ENCODE data around the gene HCAR1. TPM values are rescaled to one million over a fixed set of nuclear protein-coding genes. Genes with fewer than 3 reads are reported as not detected.
"Not testable (repeated sequence)": the region's sequence is repeated elsewhere in the genome, so short reads cannot be mapped to it uniquely, and the experiment has no call there.

Gene HCAR1
- total and polyA plus RNA-seq, 4 donors = 0.01 to 0.19 TPM; not detected in 2

DNA sequence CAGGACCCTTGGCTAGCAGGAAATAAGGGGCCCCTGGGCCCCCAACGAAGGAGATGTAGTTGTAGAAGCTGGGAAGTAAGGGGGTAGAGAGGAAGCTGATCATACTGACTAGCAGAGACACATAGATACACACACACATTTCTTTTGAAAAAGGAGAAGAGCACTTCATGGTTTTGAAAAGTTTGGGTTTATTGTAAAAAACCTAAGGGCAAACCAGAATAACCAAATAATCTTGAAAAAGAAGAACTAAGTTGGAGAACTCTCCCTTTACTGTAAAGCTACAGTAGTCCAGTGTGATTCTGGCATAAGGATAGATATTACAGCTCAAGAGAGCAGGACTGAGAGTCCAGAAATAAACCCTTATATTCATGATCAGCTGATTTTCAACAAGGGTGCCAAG is 8.3 kb downstream of the HCAR1 start:
- no peak overlapping the region for H3K27ac ChIP-seq (ENCODE audit: low read depth in 1 of 2, low read length in 2 of 2)
- TF ChIP-seq RXRA (IDR thresholded peaks at IDR 0.05) (no peak), GABPA (IDR thresholded peaks at IDR 0.05 in 1 of 2, conservative IDR thresholded peaks at IDR 0.05 in 1 of 2) (no peak), JUND (IDR thresholded peaks at IDR 0.05) (no peak), SP1 (IDR thresholded peaks at IDR 0.05) (no peak), FOXA2 (IDR thresholded peaks at IDR 0.05) (no peak), NR2F2 (IDR thresholded peaks at IDR 0.05) (no peak), HNF4A (conservative IDR thresholded peaks at IDR 0.05) (no peak), FOXA1 (IDR thresholded peaks at IDR 0.05) (no peak), HNF4G (IDR thresholded peaks at IDR 0.05) (no peak), TAF1 (conservative IDR thresholded peaks at IDR 0.05) (no peak), EGR1 (IDR thresholded peaks at IDR 0.05; ENCODE audit: low read depth in 2 of 2) (no peak)
- TF ChIP-seq, protein P1, sequence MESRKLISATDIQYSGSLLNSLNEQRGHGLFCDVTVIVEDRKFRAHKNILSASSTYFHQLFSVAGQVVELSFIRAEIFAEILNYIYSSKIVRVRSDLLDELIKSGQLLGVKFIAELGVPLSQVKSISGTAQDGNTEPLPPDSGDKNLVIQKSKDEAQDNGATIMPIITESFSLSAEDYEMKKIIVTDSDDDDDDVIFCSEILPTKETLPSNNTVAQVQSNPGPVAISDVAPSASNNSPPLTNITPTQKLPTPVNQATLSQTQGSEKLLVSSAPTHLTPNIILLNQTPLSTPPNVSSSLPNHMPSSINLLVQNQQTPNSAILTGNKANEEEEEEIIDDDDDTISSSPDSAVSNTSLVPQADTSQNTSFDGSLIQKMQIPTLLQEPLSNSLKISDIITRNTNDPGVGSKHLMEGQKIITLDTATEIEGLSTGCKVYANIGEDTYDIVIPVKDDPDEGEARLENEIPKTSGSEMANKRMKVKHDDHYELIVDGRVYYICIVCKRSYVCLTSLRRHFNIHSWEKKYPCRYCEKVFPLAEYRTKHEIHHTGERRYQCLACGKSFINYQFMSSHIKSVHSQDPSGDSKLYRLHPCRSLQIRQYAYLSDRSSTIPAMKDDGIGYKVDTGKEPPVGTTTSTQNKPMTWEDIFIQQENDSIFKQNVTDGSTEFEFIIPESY (IDR thresholded peaks at IDR 0.05) = no peak
- TF ChIP-seq, protein P2, sequence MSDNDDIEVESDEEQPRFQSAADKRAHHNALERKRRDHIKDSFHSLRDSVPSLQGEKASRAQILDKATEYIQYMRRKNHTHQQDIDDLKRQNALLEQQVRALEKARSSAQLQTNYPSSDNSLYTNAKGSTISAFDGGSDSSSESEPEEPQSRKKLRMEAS (IDR thresholded peaks at IDR 0.05) = no peak
- TF ChIP-seq, protein P3, sequence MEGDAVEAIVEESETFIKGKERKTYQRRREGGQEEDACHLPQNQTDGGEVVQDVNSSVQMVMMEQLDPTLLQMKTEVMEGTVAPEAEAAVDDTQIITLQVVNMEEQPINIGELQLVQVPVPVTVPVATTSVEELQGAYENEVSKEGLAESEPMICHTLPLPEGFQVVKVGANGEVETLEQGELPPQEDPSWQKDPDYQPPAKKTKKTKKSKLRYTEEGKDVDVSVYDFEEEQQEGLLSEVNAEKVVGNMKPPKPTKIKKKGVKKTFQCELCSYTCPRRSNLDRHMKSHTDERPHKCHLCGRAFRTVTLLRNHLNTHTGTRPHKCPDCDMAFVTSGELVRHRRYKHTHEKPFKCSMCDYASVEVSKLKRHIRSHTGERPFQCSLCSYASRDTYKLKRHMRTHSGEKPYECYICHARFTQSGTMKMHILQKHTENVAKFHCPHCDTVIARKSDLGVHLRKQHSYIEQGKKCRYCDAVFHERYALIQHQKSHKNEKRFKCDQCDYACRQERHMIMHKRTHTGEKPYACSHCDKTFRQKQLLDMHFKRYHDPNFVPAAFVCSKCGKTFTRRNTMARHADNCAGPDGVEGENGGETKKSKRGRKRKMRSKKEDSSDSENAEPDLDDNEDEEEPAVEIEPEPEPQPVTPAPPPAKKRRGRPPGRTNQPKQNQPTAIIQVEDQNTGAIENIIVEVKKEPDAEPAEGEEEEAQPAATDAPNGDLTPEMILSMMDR (IDR thresholded peaks at IDR 0.05; ENCODE audit: low read depth, low read length, missing input control) = no peak
- WGBS = 65% methylated on average over 1 of the region's 1 CpG

DNA sequence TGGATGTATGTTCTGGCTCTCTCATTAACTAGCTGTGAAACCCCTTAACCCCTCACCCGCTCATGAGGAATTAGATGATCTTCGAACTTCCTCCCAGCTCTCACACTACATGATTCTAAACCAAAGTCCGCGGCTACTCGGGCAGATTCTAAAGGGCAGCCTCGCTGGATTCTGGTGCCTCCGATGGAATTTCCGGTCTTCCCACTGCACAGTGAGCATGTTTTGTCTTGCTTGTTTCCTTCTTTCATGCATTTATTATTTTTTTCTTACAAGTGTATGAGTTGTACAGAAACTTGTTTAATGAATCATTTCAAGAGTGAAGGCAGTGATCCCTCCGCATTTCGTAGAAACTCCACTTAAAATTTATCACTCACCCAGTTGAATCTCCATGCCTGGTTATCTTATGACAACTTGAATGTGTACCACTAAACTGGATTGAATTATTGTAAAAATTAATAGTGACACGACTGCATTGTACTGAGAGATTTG is 9.5 kb downstream of the HCAR1 start:
- TF ChIP-seq, protein P4, sequence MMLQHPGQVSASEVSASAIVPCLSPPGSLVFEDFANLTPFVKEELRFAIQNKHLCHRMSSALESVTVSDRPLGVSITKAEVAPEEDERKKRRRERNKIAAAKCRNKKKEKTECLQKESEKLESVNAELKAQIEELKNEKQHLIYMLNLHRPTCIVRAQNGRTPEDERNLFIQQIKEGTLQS (IDR thresholded peaks at IDR 0.05) = no peak
- TF ChIP-seq, protein P3 (IDR thresholded peaks at IDR 0.05; ENCODE audit: low read depth, low read length, missing input control) = no peak
- TF ChIP-seq, protein P2 (IDR thresholded peaks at IDR 0.05) = no peak
- TF ChIP-seq, protein P1 (IDR thresholded peaks at IDR 0.05) = no peak
- TF ChIP-seq TAF1 (conservative IDR thresholded peaks at IDR 0.05) (no peak), RAD21 (IDR thresholded peaks at IDR 0.05) (no peak), YY1 (IDR thresholded peaks at IDR 0.05) (no peak), HNF4A (conservative IDR thresholded peaks at IDR 0.05) (no peak), FOXA2 (IDR thresholded peaks at IDR 0.05) (no peak), SP1 (IDR thresholded peaks at IDR 0.05) (no peak), JUND (IDR thresholded peaks at IDR 0.05) (no peak), FOXA1 (IDR thresholded peaks at IDR 0.05) (no peak), HNF4G (IDR thresholded peaks at IDR 0.05) (no peak), GABPA (IDR thresholded peaks at IDR 0.05 in 1 of 2, conservative IDR thresholded peaks at IDR 0.05 in 1 of 2) (no peak), NR2F2 (IDR thresholded peaks at IDR 0.05) (no peak), EGR1 (IDR thresholded peaks at IDR 0.05; ENCODE audit: low read depth in 2 of 2) (no peak)
- no peak overlapping the region for H3K27ac ChIP-seq (ENCODE audit: low read depth in 1 of 2, low read length in 2 of 2)
- WGBS = 44% methylated on average over 11 of the region's 11 CpGs

More for the DNA sequence above, 8.3 kb downstream of the HCAR1 start:
- H3K36me3 ChIP-seq (ENCODE audit: control insufficient read depth in 4 of 4, insufficient read depth in 3 of 4, low read depth in 1 of 4, low read length in 3 of 4) = no peaks in the 10 kb centered on the region
- no peak overlapping the region for H3K4me3 ChIP-seq (ENCODE audit: low read depth in 1 of 3, low read length in 3 of 3)
- H3K9ac ChIP-seq (ENCODE audit: low read depth in 1 of 2, low read length in 2 of 2) = no peak overlapping the region
- no peak for DNase-seq (ENCODE audit: low spot score)
- H3K27me3 ChIP-seq (ENCODE audit: control insufficient read depth in 4 of 4, insufficient read depth in 4 of 4, low read length in 3 of 4) = no peaks in the 10 kb centered on the region
- H3K9me3 ChIP-seq (ENCODE audit: control insufficient read depth in 4 of 4, low read length in 3 of 4) = no peaks in the 10 kb centered on the region
- H3K4me1 ChIP-seq (ENCODE audit: control insufficient read depth in 4 of 4, insufficient read depth in 4 of 4, low read length in 3 of 4) = peaks cover 0 to 3% (median 0%) of the 10 kb centered on the region in 4 donors

DNA sequence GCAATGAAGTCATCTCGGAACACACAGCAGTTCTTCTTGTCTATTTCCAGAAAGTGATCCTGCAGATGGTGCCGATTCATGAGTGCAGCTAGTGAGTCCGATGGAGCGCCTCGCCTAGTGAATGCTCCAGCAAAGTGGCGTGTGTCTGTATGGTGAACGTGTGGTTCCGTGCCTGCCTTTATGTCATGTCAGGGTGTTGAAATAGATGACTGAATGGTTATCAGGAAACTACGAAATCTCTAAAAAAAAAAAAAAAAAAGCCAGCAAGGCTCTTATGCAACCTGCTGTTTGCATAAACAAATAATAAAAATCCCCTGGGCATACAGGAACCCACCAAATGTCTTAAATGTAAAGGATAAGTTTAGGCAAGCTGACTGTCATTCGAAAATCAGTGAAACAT is 14.0 kb downstream of the HCAR1 start, which contains the start of gene HCAR3:
Gene HCAR3, minus strand, starts transcription at position 154 of the 400 bp plus-strand sequence. Its CDS starts 74 bp downstream, at position 80.
- not testable (repeated sequence) for H3K27ac ChIP-seq (ENCODE audit: low read depth in 1 of 2, low read length in 2 of 2); H3K27me3 ChIP-seq (ENCODE audit: control insufficient read depth in 4 of 4, insufficient read depth in 4 of 4, low read length in 3 of 4); H3K9me3 ChIP-seq (ENCODE audit: control insufficient read depth in 4 of 4, low read length in 3 of 4); H3K4me1 ChIP-seq (ENCODE audit: control insufficient read depth in 4 of 4, insufficient read depth in 4 of 4, low read length in 3 of 4); DNase-seq (ENCODE audit: low spot score); H3K4me3 ChIP-seq (ENCODE audit: low read depth in 1 of 3, low read length in 3 of 3); H3K9ac ChIP-seq (ENCODE audit: low read depth in 1 of 2, low read length in 2 of 2); H3K36me3 ChIP-seq (ENCODE audit: control insufficient read depth in 4 of 4, insufficient read depth in 3 of 4, low read depth in 1 of 4, low read length in 3 of 4)
- WGBS = 64% methylated on average over 10 of the region's 10 CpGs

More for the DNA sequence above, 9.5 kb downstream of the HCAR1 start:
- Histone ChIP-seq H3K4me1 (ENCODE audit: control insufficient read depth in 4 of 4, insufficient read depth in 4 of 4, low read length in 3 of 4) (peaks cover 0 to 3% (median 0%) of the 10 kb centered on the region in 4 donors), H3K36me3 (ENCODE audit: control insufficient read depth in 4 of 4, insufficient read depth in 3 of 4, low read depth in 1 of 4, low read length in 3 of 4) (no peaks in the 10 kb centered on the region), H3K4me3 (ENCODE audit: low read depth in 1 of 3, low read length in 3 of 3) (no peak overlapping the region), H3K9ac (ENCODE audit: low read depth in 1 of 2, low read length in 2 of 2) (no peak overlapping the region), H3K9me3 (ENCODE audit: control insufficient read depth in 4 of 4, low read length in 3 of 4) (no peaks in the 10 kb centered on the region), H3K27me3 (ENCODE audit: control insufficient read depth in 4 of 4, insufficient read depth in 4 of 4, low read length in 3 of 4) (no peaks in the 10 kb centered on the region)
- DNase-seq (ENCODE audit: low spot score) = no peak

Data from liver (tissue), 9 donors.